ENCODE data around the gene BRICD5.

Gene BRICD5

DNA sequence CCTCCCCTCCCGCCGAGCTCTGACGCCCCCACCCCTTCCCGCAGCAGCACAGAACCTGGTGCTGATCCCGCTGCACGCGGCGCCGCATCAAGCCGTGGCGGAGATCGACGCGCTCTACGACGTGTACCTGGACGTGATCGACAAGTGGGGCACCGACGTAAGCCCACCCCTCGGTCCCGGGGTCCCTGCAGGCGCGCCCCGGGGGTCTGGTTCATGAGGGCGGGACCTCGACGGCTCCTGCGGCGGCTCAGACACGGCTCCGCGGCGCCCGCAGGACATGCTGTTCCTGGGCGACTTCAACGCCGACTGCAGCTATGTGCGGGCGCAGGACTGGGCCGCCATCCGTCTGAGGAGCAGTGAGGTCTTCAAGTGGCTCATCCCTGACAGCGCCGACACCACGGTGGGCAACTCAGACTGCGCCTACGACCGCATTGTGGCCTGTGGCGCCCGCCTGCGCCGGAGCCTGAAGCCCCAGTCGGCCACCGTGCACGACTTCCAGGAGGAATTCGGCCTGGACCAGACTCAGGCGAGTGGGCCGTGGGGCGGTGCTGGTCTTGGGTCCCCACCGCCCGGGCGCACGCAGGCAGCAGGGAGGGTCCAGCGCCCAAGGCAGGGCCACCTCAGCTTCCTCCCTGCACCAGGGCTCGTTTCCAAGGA, 27.0 kb upstream of the BRICD5 start:
- no peak for DNase-seq (ENCODE audit: low read depth)

DNA sequence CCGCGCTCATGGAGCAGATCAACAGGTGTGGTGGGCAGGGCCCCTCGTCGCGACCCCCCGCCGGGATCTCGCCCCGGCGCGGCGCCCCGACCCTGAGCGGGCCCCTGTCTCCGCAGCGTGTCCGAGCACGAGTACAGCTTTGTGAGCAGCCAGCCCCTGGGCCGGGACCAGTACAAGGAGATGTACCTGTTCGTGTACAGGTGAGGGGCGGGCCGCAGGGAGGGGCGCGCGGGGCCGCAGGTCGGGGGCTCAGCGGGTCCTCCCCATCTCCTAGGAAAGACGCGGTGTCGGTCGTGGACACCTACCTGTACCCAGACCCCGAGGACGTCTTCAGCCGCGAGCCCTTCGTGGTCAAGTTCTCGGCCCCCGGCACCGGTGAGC, 26.4 kb upstream of the BRICD5 start:
- no peak for DNase-seq (ENCODE audit: low read depth)

DNA sequence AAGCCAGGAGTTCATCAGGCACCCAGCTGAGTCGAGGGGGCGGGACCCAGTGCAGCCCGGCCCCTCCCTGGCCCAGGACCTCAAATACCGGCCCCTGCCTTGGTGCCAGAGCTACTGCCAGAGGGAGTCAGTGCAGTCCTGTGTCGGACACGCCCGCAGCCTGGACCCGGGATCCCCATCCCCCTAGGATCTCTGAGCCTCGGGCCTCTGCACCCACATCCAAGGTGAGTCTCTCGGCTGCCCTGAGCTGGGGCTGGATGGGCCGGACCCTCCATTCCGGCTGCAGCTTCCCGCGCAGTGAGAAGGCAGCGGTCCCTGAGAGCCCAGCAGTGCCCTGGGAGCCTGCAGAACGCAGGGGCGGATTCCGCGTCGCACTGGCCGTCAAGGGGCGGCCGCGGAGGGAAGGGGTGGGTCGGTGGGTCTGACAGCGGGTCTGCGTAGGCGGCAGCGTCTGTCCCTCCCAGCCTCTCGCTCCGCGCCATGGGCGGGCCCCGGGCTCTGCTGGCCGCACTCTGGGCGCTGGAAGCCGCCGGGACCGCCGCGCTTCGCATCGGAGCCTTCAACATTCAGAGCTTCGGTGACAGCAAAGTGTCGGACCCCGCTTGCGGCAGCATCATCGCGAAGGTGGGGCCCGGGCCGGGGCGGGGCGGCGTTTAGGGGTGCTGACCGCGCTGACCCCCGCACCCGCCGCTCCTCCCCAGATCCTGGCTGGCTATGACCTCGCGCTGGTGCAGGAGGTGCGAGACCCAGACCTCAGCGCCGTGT, 25.9 kb upstream of the BRICD5 start, which contains the start of gene DNASE1L2:
Gene DNASE1L2, plus strand, starts transcription at position 108 of the 765 bp plus-strand sequence. Its CDS starts 373 bp downstream, at position 481.
- no peak for DNase-seq (ENCODE audit: low read depth)

DNA sequence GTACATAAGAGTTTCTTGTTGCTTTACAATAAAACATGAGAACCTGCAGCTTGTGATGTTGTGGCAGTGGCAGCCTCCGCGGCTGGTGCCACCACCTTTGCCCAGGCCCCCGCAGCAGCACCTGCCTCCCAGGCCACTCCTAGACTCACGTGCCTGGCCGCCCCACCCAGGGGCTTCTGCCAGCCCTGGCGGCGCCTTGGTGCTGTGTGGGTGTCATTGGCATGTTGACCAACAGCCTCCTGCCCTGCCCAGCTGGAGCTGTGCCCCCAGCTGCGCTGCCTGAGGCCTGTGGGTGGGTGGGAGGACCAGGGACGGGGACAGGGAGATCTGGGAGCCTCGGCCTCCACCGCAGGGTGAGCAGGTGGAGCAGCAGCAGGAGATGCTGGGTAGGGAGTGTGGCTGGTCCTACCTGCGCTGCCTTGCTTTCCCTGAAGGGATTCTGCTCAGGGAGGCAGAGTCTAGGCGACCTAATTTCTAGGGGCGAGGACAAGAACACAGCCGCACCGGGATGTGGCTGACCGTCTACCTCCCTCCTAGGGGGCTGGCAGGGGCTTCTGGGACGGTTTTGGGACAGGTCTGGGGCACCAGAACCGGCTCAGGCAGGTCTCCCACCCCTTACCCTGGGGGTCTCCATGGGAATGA, 25.2 kb upstream of the BRICD5 start:
- no peak for DNase-seq (ENCODE audit: low read depth)

DNA sequence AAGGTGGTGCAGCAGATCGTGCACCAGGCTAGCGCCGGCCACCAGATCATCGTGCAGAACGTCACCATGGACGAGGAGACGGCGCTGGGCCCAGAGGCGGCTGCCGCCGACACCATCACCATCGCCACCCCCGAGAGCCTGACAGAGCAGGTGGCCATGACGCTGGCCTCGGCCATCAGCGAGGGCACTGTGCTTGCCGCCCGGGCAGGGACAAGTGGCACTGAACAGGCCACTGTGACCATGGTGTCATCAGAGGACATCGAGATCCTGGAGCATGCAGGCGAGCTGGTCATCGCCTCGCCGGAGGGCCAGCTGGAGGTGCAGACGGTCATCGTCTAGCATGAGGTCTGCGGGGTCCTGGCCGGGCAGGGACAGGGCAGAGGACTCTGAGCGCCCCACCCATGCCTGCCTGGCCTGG, 24.6 kb upstream of the BRICD5 start:
- no peak for DNase-seq (ENCODE audit: low read depth)

DNA sequence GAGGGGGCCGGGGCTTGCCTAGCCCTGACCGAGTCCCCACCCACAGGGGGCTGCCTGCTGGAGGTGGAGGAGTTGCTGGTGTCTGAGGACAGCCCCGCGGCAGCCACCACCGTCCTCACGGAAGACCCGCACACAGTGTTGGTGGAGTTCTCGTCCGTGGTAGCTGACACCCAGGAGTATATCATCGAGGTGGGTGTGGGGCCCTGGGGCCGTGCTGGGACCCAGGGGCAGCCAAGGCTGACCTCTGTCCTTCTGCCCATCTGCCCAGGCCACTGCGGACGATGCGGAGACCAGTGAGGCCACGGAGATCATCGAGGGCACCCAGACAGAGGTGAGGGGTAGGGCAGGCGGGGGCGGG, 24.1 kb upstream of the BRICD5 start:
- no peak for DNase-seq (ENCODE audit: low read depth)

DNA sequence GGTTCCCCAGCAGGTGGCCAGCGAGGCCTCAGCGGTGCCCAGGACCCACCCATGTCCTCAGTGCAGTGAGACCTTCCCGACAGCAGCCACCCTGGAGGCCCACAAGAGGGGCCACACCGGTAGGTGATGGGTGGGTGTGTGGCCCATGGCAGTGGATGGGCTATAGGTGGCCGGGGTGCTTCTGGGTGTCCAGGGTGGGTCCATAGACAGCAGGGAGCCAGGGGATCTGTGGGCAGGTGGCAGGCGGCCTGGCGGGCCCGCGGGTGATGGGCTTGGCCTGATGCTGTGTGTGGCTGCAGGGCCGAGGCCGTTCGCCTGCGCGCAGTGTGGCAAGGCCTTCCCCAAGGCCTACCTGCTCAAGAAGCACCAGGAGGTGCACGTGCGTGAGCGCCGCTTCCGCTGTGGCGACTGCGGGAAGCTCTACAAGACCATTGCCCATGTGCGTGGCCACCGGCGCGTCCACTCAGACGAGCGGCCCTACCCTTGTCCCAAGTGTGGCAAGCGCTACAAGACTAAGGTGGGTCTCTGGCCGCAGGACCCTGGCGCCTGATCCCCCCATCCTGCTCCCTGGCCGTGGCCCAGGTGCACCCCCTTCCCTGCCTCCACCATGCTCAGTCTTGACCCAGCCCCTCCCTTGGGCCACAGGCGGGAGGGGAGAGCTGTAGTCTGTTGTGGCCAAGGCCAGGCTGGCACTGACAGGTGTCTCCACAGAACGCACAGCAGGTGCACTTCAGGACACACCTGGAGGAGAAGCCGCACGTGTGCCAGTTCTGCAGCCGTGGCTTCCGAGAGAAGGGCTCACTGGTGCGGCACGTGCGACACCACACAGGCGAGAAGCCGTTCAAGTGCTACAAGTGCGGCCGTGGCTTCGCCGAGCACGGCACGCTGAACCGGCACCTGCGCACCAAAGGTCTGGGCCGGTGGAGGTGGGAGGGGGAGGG, 23.5 kb upstream of the BRICD5 start:
- DNase-seq (ENCODE audit: low read depth): no peak

DNA sequence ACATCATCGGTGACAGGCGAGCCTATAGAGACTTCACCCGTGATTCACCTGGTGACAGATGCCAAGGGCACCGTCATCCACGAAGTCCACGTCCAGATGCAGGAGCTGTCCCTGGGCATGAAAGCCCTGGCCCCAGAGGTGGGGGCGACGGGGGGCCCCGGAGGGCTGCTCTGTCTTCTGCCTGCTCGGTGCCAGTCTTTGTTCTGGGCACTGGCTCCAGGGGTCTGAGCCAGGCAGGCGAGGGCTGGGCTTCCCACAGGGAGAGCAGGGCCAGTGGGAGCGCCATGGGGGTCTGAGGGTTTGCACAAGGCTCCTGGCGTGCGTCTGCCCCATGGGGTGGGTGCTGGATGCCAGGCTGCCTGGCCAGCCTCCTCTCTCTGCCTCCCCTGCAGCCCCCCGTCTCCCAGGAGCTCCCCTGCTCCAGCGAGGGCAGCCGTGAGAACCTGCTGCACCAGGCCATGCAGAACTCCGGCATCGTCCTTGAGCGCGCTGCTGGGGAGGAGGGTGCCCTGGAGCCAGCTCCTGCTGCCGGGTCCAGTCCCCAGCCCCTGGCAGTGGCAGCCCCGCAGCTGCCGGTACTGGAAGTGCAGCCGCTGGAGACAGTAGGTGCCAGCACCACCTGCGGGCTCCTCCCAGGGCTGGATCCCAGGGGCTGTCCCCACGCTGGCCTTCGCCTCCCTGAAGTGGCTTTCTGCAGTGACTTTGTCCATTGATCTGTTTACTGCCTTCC, 22.5 kb upstream of the BRICD5 start:
- no peak for DNase-seq (ENCODE audit: low read depth)

DNA sequence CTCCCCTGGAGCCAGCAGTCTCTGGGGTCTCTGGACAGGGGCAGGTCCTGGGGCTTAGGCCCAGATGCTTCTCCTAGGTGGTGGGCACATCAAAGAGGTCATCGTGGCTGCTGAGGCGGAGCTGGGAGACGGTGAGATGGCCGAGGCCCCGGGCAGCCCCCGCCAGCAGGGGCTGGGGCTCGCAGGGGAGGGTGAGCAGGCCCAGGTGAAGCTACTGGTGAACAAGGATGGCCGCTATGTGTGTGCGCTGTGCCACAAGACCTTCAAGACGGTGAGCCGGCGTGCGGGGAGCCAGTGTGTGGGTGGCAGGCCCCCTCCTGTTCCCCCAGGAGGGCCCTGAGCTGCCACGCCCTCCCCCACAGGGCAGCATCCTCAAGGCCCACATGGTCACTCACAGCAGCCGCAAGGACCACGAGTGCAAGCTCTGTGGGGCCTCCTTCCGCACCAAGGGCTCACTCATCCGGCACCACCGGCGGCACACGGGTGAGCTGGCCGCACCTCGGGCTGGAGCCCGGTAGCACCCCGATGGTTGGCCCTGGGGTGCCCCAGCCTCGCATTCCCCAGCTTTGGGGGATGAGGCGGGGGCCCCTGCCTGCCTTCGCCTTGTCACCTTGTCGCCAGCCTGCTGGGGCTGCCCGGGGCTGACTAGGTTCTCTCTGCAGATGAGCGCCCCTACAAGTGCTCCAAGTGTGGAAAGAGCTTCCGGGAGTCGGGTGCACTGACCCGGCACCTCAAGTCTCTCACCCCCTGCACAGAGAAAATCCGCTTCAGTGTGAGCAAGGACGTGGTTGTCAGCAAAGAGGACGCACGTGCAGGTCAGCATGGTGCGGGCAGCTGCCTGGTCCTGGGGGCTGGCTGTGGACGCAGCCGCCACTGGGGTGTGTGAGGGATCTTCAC, 21.7 kb upstream of the BRICD5 start:
- DNase-seq (ENCODE audit: low read depth): no peak

DNA sequence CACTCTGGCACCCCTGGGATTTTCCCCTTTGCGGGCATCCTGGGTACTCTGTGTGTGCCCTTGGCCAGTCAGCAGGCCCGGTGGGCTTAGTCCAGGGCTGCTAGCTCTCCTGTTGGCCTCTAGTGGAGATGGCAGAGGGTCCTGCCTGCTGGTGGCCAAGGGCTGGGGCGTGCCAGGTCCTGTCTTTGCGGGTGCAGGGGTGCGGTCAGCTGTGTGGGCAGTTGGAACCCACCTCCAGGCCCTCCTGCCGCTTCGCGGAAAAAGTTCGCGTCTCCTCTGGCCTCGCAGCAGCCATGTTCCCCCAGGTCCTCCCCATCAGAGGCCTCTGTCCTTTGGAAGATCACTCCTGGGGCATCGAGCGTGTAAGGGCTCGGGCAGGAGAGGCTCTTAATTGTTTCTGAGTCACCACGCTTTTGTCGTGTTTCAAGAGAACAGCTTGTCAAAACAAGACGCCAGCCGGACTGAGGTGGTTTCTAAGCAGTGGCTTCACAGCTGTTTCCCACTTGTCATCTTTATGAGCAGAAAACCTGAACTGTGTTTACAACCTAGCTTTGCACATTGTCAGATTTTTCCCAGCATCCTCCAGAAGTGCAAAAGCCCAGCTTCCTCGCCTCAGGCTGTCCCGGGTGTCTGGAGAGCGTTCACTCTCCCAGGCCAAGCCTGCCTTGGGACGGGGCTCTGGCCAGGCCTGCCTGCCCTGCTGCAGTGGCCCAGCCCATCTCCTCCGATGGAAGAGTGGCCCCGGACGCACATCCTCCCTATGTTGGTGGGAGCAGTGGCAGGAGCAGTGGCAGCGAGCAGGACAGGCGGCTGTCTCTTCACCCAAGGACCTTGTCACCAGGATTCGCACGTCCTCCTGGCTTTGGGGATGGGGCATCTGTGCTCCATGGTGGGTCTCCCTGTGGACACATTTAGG, 20.6 kb upstream of the BRICD5 start:
- DNase-seq (ENCODE audit: low read depth): no peak

DNA sequence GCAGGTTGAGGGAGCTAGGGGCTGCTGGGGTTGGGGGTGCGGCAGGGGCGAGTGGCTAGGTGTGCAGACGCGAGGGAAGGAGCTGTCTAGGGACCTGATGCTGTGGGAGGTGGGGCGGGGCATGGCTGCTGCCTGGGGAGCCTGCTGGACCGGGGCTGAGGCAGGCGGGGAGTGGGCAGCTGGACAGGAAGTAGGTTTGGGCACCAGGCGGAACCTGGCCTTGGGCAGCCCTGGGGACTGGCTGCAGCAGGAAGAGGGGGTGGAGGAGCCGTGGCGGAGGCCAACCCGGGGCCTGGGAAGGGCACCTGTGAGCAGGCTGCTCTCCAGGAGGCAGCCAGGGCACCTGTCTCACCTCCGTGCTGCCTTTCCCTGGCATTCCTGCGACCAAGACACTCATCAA, 19.7 kb upstream of the BRICD5 start:
- no peak for DNase-seq (ENCODE audit: low read depth)

DNA sequence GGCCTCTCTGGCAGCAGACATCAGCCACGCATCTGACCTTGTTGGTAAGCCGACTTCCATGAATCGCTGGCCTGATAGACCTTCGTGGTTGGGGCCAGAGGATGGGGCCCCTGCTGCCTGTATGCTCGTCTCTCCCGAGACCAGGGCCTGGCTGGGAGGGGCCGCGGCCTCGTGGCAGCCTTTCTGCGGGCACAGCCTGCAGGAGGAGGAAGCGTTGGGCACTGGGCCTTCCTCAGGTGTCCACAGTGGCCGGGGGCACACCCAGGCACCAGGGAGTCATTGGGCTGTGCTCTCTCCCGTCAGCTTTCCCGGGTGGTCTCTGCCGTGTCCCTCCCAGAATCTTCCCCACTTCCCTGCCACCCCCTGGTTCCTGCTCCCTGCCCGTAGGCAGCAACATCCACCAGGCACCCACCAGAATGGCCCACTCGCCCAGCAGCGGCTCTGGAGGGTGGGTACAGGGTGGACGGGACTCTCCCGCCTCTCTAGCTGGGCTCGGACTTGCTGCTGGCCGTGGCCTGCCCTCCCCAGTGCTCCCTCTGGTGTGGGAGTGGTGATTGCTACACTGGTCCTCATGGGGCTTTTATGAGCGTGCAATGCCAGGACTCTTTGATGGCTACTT, 19.1 kb upstream of the BRICD5 start:
- DNase-seq (ENCODE audit: low read depth): no peak

DNA sequence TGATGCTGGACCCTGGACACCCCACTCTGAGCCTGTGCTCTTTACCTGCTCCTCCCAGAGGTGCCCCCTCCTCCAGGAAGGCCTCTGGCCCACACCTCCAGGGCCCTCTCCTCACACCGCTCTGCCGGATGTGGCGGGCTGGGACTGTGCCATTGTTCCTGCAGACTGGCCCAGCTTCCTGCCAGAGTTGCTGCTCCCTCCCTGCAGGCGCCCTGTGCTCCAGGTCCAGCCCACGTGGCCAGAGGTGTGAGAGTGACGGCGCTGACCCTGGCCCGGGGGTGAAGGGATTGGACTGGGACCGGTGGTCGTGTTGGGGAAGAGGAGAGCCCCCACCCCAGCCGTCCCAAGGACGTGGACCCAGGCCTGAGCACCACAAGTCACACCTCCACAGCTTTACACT, 18.4 kb upstream of the BRICD5 start:
- DNase-seq (ENCODE audit: low read depth): no peak

DNA sequence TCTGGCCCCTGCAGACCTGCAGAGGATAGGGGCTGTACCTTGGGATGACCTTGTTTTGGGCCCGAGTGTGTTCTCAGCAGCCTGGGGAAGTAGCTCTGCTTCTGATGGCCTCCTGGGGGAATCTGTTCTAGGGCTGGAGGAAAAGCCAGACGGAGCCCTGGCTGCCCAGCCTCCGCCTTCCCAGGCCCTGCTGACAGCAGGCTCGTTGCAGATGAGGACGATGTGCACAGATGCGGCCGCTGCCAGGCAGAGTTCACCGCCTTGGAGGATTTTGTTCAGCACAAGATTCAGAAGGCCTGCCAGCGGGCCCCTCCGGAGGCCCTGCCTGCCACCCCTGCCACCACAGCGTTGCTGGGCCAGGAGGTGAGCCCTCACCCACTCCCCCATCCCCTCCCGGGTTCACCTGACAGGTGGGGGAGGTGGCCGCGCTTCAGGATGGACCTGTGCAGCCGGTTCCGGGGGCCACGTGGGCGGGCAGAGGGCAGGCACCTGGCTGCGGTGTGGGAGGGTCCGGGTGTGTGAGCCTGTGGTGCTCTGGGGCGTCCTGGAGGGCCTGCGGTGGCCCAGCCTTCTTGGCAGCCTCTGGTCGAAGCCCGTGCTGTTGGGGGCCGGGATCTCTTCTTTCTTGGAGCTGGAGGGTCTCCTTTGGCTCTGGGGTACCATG, 17.6 kb upstream of the BRICD5 start:
- no peak for DNase-seq (ENCODE audit: low read depth)

DNA sequence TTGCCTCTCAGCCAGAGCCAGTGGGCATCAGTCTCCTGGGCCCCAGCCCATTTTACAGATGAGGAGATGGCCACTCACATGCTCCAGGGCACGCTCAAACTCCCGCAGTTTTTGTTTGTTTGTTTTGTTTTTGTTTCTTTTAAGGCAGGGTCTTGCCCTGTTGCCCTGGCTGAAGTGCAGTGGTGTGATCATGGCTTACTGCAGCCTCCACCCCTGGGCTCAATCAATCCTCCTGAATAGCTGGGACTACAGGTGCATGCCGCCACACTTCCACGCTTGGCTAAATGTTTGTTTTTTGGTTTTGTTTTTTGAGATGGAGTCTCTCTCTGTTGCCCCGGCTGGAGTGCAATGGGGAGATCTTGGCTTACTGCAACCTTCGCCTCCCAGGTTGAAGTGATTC, 16.3 kb upstream of the BRICD5 start:
- DNase-seq (ENCODE audit: low read depth): no peak

DNA sequence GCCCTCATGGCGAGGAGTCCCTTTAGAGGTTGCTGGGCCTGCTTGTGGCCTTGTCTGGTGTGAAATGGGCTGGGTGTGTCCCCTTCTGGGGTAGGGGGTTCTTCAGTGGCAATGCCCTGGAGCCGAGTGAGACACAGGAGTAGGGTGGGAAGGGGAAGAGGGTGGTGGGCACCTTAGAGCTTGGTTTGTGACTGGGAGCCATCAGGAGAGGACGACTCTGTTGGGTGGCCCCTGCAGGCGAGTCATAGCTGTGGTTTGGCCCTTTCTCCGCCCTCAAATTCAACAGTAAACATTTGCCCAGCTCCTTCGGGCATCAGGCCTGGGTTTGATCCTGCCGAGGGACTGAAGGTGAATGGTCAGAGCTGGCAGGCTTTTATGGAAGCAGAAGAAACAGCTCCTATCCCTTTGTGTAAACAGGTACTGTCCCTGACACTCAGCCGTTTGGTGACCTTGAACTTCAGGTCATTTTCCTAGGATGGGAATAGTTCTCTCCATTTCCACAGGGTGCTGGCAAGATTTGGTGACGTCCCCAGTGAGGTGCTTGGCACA, 15.7 kb upstream of the BRICD5 start:
- no peak for DNase-seq (ENCODE audit: low read depth)

DNA sequence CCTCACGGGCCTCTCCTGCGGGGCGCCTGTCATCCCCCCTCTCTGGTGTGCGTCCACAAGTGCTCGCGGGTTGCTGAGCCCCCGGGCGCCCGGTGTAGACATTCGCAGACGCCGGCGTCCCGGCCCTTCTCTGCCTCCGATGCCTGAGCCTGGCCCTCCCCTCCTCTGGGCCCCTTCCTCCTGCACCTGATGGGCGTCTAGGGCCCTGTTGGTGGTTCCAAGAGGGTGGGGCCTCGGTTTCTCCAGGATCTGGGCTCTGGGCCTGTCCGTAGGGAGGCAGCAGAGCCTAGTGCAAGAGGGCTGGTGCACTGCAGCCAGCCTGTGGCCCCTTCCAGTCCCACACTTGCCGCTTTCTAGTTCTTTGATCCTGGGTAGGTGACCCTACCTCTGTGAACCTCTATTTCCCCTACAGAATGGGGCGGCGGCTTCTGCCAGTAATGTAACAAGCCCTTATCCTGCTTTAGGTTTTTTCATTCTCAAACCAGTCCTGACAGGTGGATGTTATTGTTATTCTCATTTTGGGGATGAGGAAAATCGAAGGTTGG, 13.4 kb upstream of the BRICD5 start:
- no peak for DNase-seq (ENCODE audit: low read depth)
